HG02938 (cell line): ENCODE data around the gene OR10H1.
"Not testable (repeated sequence)": the region's sequence is repeated elsewhere in the genome, so short reads cannot be mapped to it uniquely, and the experiment has no call there.

Source experiments
- ATAC-seq: cut with Tn5 transposase; IDR thresholded peaks from one replicate; pipeline ENCODE4 v1.9.1; 2021; ENCODE audit warnings: mild to moderate bottlenecking, moderate library complexity; ENCODE audit not compliant: unreplicated experiment

Gene OR10H1

GRCh38 chr19:15815306-15815705 is at the start of gene OR10H1:
OR10H1 (minus strand) TSS chr19:15815664; CDS start chr19:15808037, 7,627 bp downstream.
- no peak for ATAC-seq

GRCh38 chr19:15864824-15865223 is 49.4 kb upstream of the OR10H1 start:
- ATAC-seq: no peak

- ATAC-seq: no peak
Observed at GRCh38 chr19:15863272-15863671, 47.8 kb upstream of the OR10H1 start.

DNA sequence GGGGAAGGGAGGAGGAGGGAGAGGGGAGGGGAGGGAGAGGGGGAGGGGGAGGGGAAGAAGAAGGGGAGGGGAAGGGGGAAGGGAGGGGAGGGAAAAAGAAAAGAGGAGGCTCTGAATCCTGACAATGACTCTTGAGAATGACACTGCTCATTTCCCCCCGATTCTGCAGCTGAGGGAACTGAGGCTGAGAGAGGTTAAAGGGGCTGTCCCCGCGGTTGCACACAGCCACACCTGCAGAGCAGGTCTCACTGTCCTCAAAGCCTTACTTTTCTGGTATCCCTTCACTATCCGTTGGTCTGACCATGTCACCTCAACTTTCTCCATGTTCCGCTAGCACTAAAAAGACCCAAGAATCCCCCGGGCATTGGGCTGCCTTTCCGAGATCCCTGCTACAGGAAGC is 47.0 kb upstream of the OR10H1 start:
- no peak for ATAC-seq

DNA sequence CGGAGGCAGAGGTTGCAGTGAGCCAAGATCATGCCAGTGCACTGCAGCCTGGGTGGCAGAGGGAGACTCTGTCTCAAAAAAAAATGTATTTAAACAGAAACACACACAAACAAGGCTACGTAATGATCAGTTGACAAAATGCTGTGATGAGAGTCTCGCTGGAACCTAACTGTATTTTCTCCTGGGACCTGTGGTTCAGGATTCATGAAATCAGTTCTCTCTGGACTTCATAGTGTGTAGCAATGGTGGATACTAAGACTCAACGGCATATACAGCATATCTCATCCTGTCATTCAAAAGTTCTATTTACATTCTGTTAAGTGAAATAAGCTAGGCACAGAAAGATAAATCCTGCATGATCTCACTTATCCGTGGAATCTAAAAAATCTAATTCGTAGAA is 45.1 kb upstream of the OR10H1 start:
- no peak for ATAC-seq

GRCh38 chr19:15859187-15859586 is 43.7 kb upstream of the OR10H1 start:
- ATAC-seq: no peak

DNA sequence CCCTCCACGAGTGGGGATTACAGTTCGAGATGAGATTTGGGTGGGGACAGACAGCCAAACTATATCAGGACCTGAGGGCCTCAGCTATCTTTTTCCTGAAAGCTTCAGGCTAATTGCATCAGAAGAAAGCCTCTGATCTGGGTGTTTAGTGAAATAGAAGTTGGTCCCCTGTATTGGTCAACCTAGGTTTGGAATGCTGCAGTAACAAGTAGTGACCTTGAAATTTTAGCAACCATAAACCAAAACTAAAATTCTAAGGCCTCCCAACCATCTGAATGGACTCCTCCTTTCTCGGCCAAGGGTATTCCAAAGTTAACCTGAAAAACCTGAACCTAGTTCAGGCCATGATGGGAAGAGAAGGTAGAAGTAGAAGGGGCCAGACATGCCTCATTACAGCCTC is 34.9 kb upstream of the OR10H1 start:
- ATAC-seq: no peak

- ATAC-seq: no peak
Observed at GRCh38 chr19:15846923-15847322, 31.5 kb upstream of the OR10H1 start.

GRCh38 chr19:15843894-15844222 is 28.4 kb upstream of the OR10H1 start:
- ATAC-seq: not testable (repeated sequence)

GRCh38 chr19:15843203-15843893 is 27.9 kb upstream of the OR10H1 start:
- no peak for ATAC-seq

DNA sequence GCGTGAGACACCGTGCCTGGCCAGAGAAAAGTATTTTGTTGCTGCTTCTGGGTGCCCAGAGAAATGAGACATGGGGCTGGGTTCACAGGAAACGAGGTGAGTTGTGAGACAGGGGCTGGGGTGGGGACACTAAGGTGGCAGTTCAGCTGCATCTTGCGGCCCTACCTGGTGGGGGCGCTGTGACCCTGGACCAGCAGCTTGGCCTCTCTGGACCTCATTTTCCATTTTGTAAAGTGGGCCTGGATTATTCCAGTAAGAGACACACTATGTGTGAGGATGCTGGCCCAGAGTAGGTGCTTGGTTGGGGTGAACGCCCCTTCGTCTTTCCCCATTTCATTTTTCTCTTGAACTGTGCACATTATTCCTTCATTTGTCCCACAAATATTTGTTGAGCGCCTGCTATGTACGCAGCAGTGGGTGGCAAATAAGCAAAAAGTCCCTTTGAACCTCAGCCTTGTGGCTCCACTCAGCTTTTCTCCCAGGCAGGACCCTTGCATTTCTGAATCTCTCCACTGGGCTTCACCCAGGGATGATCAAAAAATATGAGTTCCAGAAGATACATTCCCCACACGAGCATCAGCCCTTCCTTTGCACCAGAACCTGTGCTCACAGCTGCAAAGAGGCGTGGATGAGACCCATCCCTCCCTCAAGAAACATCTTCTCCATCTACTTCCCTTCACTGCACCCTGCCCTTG is 26.6 kb upstream of the OR10H1 start:
- no peak for ATAC-seq

DNA sequence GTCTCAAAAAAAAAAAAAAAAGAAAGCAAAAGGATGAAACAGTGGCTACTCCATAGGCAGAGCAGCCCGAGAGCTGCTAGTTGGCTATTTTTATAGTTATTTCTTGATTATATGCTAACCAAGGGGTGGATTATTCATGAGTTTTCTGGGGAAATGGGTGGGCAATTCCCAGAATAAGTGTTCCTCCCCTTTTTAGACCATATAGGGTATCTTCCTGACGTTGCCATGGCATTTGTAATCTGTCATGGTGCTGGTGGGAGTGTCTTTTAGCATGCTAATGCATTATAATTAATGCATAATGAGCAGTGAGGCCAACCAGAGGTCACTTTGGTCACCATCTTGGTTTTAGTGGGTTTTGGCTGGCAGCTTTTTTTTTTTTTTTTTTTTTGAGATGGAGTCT is 25.4 kb upstream of the OR10H1 start:
- no peak for ATAC-seq

DNA sequence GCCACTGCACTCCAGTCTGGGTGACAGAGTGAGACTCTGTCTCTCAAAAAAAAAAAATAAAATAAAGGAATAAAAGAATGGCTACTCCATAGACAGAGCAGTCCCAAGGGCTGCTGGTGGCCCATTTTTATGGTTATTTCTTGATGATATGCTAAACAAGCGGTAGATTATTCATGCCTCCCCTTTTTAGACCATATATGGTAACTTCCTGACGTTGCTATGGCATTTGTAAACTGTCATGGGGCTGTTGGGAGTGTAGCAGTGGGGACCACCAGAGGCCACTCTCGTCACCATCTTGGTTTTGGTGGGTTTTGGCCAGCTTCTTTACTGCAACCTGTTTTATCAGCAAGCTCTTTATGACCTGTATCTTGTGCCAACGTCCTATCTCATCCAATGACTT is 24.4 kb upstream of the OR10H1 start:
- not testable (repeated sequence) for ATAC-seq

- no peak for ATAC-seq
Observed at GRCh38 chr19:15838351-15838750, 22.9 kb upstream of the OR10H1 start.

- no peak for ATAC-seq
Observed at GRCh38 chr19:15837221-15837731, 21.8 kb upstream of the OR10H1 start.

DNA sequence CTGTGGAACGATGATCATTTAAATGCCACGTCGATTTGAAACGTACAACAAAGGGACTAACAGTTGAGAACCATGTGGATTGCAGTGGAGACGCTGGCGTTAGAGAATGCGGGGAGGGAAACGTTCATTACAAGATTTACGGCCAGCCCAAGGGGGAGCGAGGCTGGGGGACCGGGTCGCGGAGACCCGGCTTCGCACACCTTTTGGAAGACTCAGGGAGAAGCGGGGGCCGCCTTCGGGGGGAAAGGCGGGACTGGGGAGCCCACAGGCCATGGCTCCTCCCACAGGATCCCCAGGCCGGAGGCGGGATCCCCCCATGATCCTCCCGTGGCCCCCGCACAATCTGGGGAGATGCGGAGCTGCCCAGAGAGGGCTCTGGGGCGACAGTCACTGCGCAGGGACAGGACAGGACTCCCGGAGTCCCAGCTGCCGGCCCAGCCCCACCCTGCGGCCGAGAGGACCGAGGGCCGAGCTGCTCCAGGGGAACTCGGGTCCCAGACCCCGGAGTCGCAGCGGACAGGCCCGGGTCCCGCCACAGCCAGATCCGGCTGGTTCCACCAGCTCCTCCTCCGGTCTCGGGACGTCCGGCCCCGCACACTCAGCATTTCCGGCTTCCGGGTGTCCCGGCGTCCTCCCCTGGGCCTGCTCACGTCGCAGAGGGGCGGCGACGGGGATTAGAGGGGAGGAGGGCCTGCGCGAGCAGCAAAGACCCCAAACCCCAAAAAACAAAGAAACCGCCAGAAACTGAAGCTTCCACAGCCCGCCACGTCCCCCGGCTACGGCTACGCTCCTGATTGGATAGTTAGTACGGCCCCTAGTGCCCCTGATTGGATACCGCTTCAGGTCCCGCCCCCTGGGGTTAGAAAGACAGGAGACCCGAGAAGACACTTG is 21.1 kb upstream of the OR10H1 start:
- peak; percentile 94 for ATAC-seq

DNA sequence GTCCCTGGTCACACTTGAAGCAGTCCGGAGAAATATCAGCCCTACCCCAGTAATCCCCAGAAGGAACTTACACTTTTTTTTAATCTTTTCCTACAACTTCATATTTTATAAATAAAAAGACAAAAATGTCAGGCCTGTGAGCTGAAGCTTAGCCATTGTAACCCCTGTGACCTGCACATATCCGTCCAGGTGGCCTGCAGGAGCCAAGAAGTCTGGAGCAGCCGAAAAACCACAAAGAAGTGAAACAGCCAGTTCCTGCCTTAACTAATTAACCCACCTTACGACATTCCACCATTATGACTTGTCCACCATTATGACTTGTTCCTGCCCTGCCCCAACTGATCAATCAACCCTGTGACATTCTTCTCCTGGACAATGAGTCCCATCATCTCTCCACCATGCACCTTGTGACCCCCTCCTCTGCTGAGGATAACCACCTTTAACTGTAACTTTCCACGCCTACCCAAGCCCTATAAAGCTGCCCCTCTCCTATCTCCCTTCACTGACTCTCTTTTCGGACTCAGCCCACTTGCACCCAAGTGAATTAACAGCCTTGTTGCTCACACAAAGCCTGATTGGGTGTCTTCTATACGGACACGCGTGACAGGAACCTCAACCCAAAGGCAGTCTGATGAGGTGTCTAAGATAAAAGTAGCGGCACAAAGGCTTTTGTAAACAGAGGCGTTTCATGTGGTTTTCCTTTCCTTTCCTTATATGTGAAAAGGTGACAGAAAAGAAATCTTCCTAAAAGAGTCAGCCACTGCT is 20.3 kb upstream of the OR10H1 start:
- ATAC-seq: not testable (repeated sequence)

DNA sequence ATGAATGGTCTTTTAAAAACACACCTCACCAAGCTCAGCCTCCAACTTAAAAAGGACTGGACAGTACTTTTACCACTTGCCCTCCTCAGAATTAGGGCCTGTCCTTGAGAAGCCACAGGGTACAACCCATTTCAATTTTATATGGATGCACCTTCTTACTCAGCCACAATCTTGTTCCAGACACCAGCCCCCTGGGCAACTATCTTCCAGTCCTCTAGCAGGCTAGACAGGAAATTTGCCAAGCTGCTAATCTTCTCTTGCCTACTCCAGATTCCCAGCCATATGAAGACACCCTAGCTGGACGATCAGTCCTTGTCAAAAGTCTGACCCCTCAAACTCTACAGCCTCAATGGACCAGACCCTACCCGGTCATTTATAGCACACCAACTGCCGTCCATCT is 18.8 kb upstream of the OR10H1 start:
- not testable (repeated sequence) for ATAC-seq

DNA sequence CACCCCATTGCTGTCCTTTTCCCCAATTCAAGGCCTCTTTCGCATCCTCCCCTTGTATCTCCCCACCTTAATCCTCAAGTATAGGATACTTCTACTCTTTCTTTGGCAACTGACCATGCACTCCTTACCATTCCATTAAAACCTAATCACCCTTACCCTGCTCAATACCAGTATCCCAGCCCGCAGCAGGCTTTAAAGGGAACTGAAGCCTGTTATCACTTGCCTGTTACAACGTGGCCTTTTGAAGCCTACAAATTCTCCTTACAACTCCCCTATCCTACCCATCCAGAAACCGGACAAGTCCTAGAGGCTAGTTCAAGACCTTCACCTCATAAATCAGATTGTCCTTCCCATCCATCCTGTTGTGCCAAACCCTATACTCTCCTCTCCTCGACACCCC is 16.2 kb upstream of the OR10H1 start:
- ATAC-seq: no peak

- no peak for ATAC-seq
Observed at GRCh38 chr19:15829786-15830185, 14.3 kb upstream of the OR10H1 start.

DNA sequence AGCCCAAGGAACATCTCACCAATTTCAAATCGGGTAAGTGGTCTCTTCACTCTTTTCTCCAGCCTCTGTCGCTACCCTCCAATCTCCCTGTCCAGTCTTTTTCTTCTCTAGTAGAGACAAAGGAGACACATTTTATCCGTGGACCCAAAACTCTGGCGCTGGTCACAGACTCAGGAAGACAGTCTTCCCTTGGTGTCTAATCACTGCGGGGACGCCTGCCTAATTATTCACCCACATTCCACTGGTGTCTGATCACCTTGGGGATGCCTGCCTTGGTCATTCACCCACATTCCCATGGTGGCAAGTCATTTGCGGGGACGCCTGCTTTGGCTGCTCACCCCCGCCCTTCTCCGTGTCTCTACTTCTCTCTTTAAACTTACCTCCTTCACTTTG is 13.8 kb upstream of the OR10H1 start:
- no peak for ATAC-seq
